ENCODE measurements around the gene KIAA1671.

GRCh38 chr22:24925586-24926427 is 26.7 kb upstream of the KIAA1671 start:
- TF ChIP-seq CTCF (IDR thresholded peaks at IDR 0.05) (no peak), POLR2A (IDR thresholded peaks at IDR 0.05) (no peak)
